HepG2 (cell line): ENCODE data around the gene ZNF254. TPM values are rescaled to one million over a fixed set of nuclear protein-coding genes. Genes with fewer than 3 reads are reported as not detected.

Experiments used
- ARID2 ChIP-seq: sonication (generic); formaldehyde crosslinking; IDR thresholded peaks from 2 replicates; pipeline ENCODE4 v1.8.1; 2022; ENCODE audit warnings: mild to moderate bottlenecking, missing genetic modification reagents, borderline replicate concordance
- HMG20B ChIP-seq: conservative IDR thresholded peaks from 2 replicates; pipeline ENCODE4 v1.6.1; 2016; ENCODE audit warnings: missing genetic modification reagents, missing compliant biosample characterization
- KDM6A ChIP-seq: IDR thresholded peaks from 2 replicates; pipeline ENCODE4 v1.6.1; 2016; ENCODE audit warnings: low read depth
- KMT2B ChIP-seq: IDR thresholded peaks from 2 replicates; pipeline ENCODE4 v1.6.1; 2016; ENCODE audit warnings: missing genetic modification reagents, missing compliant biosample characterization
- NFKBIZ ChIP-seq: IDR thresholded peaks from 2 replicates; pipeline ENCODE4 v1.6.1; 2018; ENCODE audit warnings: missing genetic modification reagents, missing compliant biosample characterization
- SALL1 ChIP-seq: sonication (generic); formaldehyde crosslinking; IDR thresholded peaks from 2 replicates; pipeline ENCODE4 v1.8.0; 2022; ENCODE audit warnings: mild to moderate bottlenecking, missing genetic modification reagents
- SKI ChIP-seq: fragments of 450-650 bp; IDR thresholded peaks from one replicate; pipeline ENCODE4 v1.6.1; 2018; ENCODE audit warnings: mild to moderate bottlenecking; ENCODE audit not compliant: partially characterized antibody
- SOX13 ChIP-seq, 3 experiments: fragments of 450-650 bp in 1 of 3; sonication (generic) in 1 of 3; formaldehyde crosslinking in 1 of 3; IDR thresholded peaks in 2 of 3; conservative IDR thresholded peaks in 1 of 3; 2 replicates each; pipeline versions ENCODE4 v1.5.0 to v1.6.1; 2016 to 2020; ENCODE audit warnings: antibody characterized with exemption in 1 of 3, mild to moderate bottlenecking in 1 of 3, missing compliant biosample characterization in 1 of 3, missing genetic modification reagents in 1 of 3, moderate library complexity in 1 of 3
- TAF15 ChIP-seq: fragments of 200-400 bp; formaldehyde crosslinking; IDR thresholded peaks from one replicate; pipeline ENCODE4 v1.6.1; 2018; ENCODE audit warnings: mild to moderate bottlenecking, low read depth, low read length; ENCODE audit not compliant: poor library complexity, severe bottlenecking
- TARDBP ChIP-seq: sonication (generic); formaldehyde crosslinking; IDR thresholded peaks from 2 replicates; pipeline ENCODE4 v1.8.0; 2022; ENCODE audit warnings: mild to moderate bottlenecking, missing genetic modification reagents
- WIZ ChIP-seq: sonication (generic); formaldehyde crosslinking; IDR thresholded peaks from 2 replicates; pipeline ENCODE4 v1.5.1; 2020; ENCODE audit warnings: mild to moderate bottlenecking, missing genetic modification reagents
- ZFP90 ChIP-seq: sonication (generic); formaldehyde crosslinking; IDR thresholded peaks from 2 replicates; pipeline ENCODE4 v1.8.0; 2022; ENCODE audit warnings: missing genetic modification reagents, mild to moderate bottlenecking, inconsistent platforms, borderline replicate concordance
- ZFYVE20 ChIP-seq: sonication (generic); formaldehyde crosslinking; IDR thresholded peaks from 2 replicates; pipeline ENCODE4 v1.8.0; 2023; ENCODE audit warnings: low read depth, mild to moderate bottlenecking, moderate library complexity, missing genetic modification reagents, borderline replicate concordance
- ZKSCAN8 ChIP-seq: IDR thresholded peaks from 2 replicates; pipeline ENCODE4 v1.6.1; 2016; ENCODE audit warnings: borderline replicate concordance, missing genetic modification reagents, missing compliant biosample characterization
- ZNF644 ChIP-seq: IDR thresholded peaks from 2 replicates; pipeline ENCODE4 v1.6.1; 2016; ENCODE audit warnings: low read depth
- ZNF724P ChIP-seq: sonication (generic); formaldehyde crosslinking; IDR thresholded peaks from 2 replicates; pipeline ENCODE4 v1.8.0; 2022; ENCODE audit warnings: missing genetic modification reagents, borderline replicate concordance
- ZNF773 ChIP-seq: sonication (generic); formaldehyde crosslinking; IDR thresholded peaks from 2 replicates; pipeline ENCODE4 v1.4.0; 2020; ENCODE audit warnings: missing genetic modification reagents, borderline replicate concordance
- ZNF788 ChIP-seq: sonication (generic); formaldehyde crosslinking; IDR thresholded peaks from 2 replicates; pipeline ENCODE4 v1.5.0; 2020; ENCODE audit warnings: mild to moderate bottlenecking, missing genetic modification reagents, borderline replicate concordance
- ZNF792 ChIP-seq: IDR thresholded peaks from 2 replicates; pipeline ENCODE4 v1.6.1; 2016
- ZNF839 ChIP-seq: sonication (generic); formaldehyde crosslinking; IDR thresholded peaks from 2 replicates; pipeline ENCODE4 v1.4.0; 2020; ENCODE audit warnings: missing genetic modification reagents, mild to moderate bottlenecking, borderline replicate concordance
- polyA plus RNA-seq, 8 experiments: library from polyadenylated mRNA; depleted of rRNA in 3 of 8; stranded (reverse) in 7 of 8; unstranded in 1 of 8; fragments of >200 nt; fragmentation: Illumina TruSeq in 4 of 8; extraction: Trizol in 4 of 8; gene quantifications; 2 replicates each; pipeline versions ENCODE4 v1.2.1 to v1.2.3, GENCODE V29; 2011 to 2016; ENCODE audit warnings: low read depth in 4 of 8, missing spikeins in 1 of 8, mixed read lengths in 1 of 8; ENCODE audit not compliant: insufficient read depth in 1 of 8
- total RNA-seq, 5 experiments: library from RNA; depleted of rRNA; stranded (reverse); fragments of >200 nt; fragmentation: Illumina TruSeq; extraction: Trizol; gene quantifications; 2 replicates each; pipeline ENCODE4 v1.2.3, GENCODE V29; 2016; ENCODE audit warnings: low read depth in 1 of 5
- TF ChIP-seq, protein P1 (sequence below): sonication (generic); formaldehyde crosslinking; IDR thresholded peaks from 2 replicates; pipeline ENCODE4 v1.9.0; 2022; ENCODE audit warnings: missing genetic modification reagents, mild to moderate bottlenecking, borderline replicate concordance
- TF ChIP-seq, protein P2 (sequence below), 2 experiments: sonication (generic) in 1 of 2; formaldehyde crosslinking in 1 of 2; IDR thresholded peaks; 2 replicates each; pipeline versions ENCODE4 v1.4.0 to v1.6.1; 2016 to 2020; ENCODE audit warnings: borderline replicate concordance in 1 of 2, low read depth in 1 of 2, mild to moderate bottlenecking in 1 of 2, missing genetic modification reagents in 1 of 2

ZNF254 gene
- total and polyA plus RNA-seq, 2 of the 13 experiments (the other 11 are each of a cell fraction or from before 2014, with no cell fraction given), result 2.6 to 4.6 TPM

DNA sequence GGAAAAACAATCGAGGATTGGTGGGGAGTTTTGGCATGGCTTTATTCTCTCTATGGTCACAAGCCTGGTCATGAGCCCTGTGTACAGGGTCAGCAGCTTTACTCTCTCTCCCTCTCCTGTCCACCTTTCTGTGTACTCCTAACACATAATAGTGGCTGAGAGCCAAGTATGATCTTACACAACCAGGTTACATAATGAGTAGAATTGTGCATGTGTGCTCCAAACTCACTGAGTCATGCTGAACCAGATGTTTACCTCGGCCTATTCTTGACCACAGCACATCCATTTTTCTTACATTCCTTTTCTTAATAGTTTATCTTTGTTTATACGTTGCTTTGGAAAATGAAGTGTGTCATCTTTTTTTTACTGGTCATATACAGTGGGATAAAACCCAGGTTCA is 53.1 kb downstream of the ZNF254 start (continued):
- peak; percentile 56; the same call in 1 of the 2 replicates for TF ChIP-seq ZNF644 (CRISPR knock-in tag)
- TF ChIP-seq SOX13 (IDR thresholded peaks at IDR 0.05), result peak; percentile 89
- TF ChIP-seq SOX13 (CRISPR knock-in tag; conservative IDR thresholded peaks at IDR 0.05 in 1 of 2, IDR thresholded peaks at IDR 0.05 in 1 of 2), result peak in 1 of 2 experiments; percentile 98; a peak in 2 of 4 replicates
- no peak for TF ChIP-seq ZNF724P (CRISPR knock-in tag)
- no peak for TF ChIP-seq ZNF839 (CRISPR knock-in tag)
- TF ChIP-seq NFKBIZ (CRISPR knock-in tag), result peak; percentile 81
- TF ChIP-seq ZNF788 (CRISPR knock-in tag), result no peak
- no peak for TF ChIP-seq ZFP90 (CRISPR knock-in tag)
- peak; percentile 92 for TF ChIP-seq ZKSCAN8 (CRISPR knock-in tag)
- TF ChIP-seq TAF15, result no peak
- no peak for TF ChIP-seq KMT2B
- TF ChIP-seq ZNF792 (CRISPR knock-in tag), result peak; percentile 83; the same call in 1 of the 2 replicates
- TF ChIP-seq HMG20B (CRISPR knock-in tag), result 0 out of 2 replicates have a peak, but pooled peaks have one; percentile 37
- no peak for TF ChIP-seq WIZ
- peak; percentile 78 for TF ChIP-seq SALL1 (CRISPR knock-in tag)
- TF ChIP-seq KDM6A (CRISPR knock-in tag), result peak; percentile 15; the same call in 1 of the 2 replicates
- no peak for TF ChIP-seq ARID2 (CRISPR knock-in tag)
- TF ChIP-seq ZFYVE20 (CRISPR knock-in tag), result no peak
- TF ChIP-seq ZNF773 (CRISPR knock-in tag), result no peak
- TF ChIP-seq TARDBP (CRISPR knock-in tag), result peak; percentile 59; the same call in 1 of the 2 replicates
- TF ChIP-seq, protein P1, sequence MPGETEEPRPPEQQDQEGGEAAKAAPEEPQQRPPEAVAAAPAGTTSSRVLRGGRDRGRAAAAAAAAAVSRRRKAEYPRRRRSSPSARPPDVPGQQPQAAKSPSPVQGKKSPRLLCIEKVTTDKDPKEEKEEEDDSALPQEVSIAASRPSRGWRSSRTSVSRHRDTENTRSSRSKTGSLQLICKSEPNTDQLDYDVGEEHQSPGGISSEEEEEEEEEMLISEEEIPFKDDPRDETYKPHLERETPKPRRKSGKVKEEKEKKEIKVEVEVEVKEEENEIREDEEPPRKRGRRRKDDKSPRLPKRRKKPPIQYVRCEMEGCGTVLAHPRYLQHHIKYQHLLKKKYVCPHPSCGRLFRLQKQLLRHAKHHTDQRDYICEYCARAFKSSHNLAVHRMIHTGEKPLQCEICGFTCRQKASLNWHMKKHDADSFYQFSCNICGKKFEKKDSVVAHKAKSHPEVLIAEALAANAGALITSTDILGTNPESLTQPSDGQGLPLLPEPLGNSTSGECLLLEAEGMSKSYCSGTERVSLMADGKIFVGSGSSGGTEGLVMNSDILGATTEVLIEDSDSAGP (CRISPR knock-in tag), result no peak
- peak; percentile 36 for TF ChIP-seq SKI
- TF ChIP-seq, protein P2, sequence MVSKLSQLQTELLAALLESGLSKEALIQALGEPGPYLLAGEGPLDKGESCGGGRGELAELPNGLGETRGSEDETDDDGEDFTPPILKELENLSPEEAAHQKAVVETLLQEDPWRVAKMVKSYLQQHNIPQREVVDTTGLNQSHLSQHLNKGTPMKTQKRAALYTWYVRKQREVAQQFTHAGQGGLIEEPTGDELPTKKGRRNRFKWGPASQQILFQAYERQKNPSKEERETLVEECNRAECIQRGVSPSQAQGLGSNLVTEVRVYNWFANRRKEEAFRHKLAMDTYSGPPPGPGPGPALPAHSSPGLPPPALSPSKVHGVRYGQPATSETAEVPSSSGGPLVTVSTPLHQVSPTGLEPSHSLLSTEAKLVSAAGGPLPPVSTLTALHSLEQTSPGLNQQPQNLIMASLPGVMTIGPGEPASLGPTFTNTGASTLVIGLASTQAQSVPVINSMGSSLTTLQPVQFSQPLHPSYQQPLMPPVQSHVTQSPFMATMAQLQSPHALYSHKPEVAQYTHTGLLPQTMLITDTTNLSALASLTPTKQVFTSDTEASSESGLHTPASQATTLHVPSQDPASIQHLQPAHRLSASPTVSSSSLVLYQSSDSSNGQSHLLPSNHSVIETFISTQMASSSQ (IDR thresholded peaks at IDR 0.05; ENCODE audit: low read depth), result no peak
- TF ChIP-seq, protein P2 (CRISPR knock-in tag; IDR thresholded peaks at IDR 0.05; ENCODE audit: borderline replicate concordance), result no peak
